Epithelial cell of proximal tubule (primary cell): ENCODE measurements around the gene MRPL48. TPM values are rescaled to one million over a fixed set of nuclear protein-coding genes. Genes with fewer than 3 reads are reported as not detected.
"Not testable (repeated sequence)": the region's sequence is repeated elsewhere in the genome, so short reads cannot be mapped to it uniquely, and the experiment has no call there.

Experiments
- DNase-seq: peaks from one replicate; pipeline ENCODE4 v3.0.0-alpha.2; 2011; ENCODE audit warnings: low read depth
- H3K4me3 ChIP-seq: 2 replicates; pipeline ENCODE4 v1.5.1; 2011; ENCODE audit warnings: low read depth, mild to moderate bottlenecking, low read length
- CTCF ChIP-seq: conservative IDR thresholded peaks from 2 replicates; pipeline ENCODE4 v1.5.1; 2012; ENCODE audit warnings: low read depth, mild to moderate bottlenecking, low read length
- total RNA-seq: library from RNA; depleted of rRNA; stranded (reverse); fragments of >200 nt; gene quantifications from 2 replicates; pipeline ENCODE4 v1.2.3, GENCODE V29; 2015

Gene MRPL48
- total RNA-seq, 1 donor from 2014 or later: 49.4 TPM

- no peak for DNase-seq
- no peak for TF ChIP-seq CTCF
- H3K4me3 ChIP-seq: peak overlapping the region; percentile 92
Observed at GRCh38 chr11:73760135-73760678, 27.5 kb upstream of the MRPL48 start.

GRCh38 chr11:73760679-73761402 is 26.8 kb upstream of the MRPL48 start, which contains the start of gene RAB6A:
Gene RAB6A, minus strand, starts transcription at chr11:73761074. Its CDS starts 439 bp downstream, at chr11:73760635.
- peak; percentile 31 for TF ChIP-seq CTCF
- peak; percentile 88 for DNase-seq
- peak within 1 kb of the TSS; percentile 92 for H3K4me3 ChIP-seq

- no peak for TF ChIP-seq CTCF
- H3K4me3 ChIP-seq: peak overlapping the region; percentile 48
- DNase-seq: no peak
Observed at GRCh38 chr11:73761403-73761945, 26.2 kb upstream of the MRPL48 start.

GRCh38 chr11:73762732-73763131 is 24.9 kb upstream of the MRPL48 start:
- DNase-seq: no peak
- TF ChIP-seq CTCF: no peak
- H3K4me3 ChIP-seq: no peak overlapping the region

GRCh38 chr11:73766763-73767162 is 20.9 kb upstream of the MRPL48 start:
- no peak for TF ChIP-seq CTCF
- DNase-seq: no peak
- no peak overlapping the region for H3K4me3 ChIP-seq

- not testable (repeated sequence) for DNase-seq
Observed at GRCh38 chr11:73770811-73771210, 16.9 kb upstream of the MRPL48 start.

GRCh38 chr11:73779084-73779902 is 8.4 kb upstream of the MRPL48 start:
- DNase-seq: peak; percentile 83
- TF ChIP-seq CTCF: no peak
- peak overlapping the region; percentile 65 for H3K4me3 ChIP-seq

More at GRCh38 chr11:73770811-73771210, 16.9 kb upstream of the MRPL48 start:
- not testable (repeated sequence) for H3K4me3 ChIP-seq
